WTC11 (cell line): ENCODE measurements around the gene ANKDD1B.

ENCODE experiments used
- ATF1 ChIP-seq: sonication (generic); formaldehyde crosslinking; IDR thresholded peaks from 2 replicates; pipeline ENCODE4 v1.8.1; 2023; ENCODE audit warnings: mild to moderate bottlenecking, moderate library complexity, missing genetic modification reagents
- SP1 ChIP-seq: sonication (generic); formaldehyde crosslinking; conservative IDR thresholded peaks from 2 replicates; pipeline ENCODE4 v1.8.1; 2022; ENCODE audit warnings: missing genetic modification reagents
- TEAD4 ChIP-seq: sonication (generic); formaldehyde crosslinking; IDR thresholded peaks from 2 replicates; pipeline ENCODE4 v1.8.0; 2022; ENCODE audit warnings: mild to moderate bottlenecking, missing genetic modification reagents
- TF ChIP-seq, protein P1 (sequence below): fragments of 200-600 bp; IDR thresholded peaks from 2 replicates; pipeline ENCODE4 v1.8.0; 2022; ENCODE audit warnings: antibody characterized with exemption

DNA sequence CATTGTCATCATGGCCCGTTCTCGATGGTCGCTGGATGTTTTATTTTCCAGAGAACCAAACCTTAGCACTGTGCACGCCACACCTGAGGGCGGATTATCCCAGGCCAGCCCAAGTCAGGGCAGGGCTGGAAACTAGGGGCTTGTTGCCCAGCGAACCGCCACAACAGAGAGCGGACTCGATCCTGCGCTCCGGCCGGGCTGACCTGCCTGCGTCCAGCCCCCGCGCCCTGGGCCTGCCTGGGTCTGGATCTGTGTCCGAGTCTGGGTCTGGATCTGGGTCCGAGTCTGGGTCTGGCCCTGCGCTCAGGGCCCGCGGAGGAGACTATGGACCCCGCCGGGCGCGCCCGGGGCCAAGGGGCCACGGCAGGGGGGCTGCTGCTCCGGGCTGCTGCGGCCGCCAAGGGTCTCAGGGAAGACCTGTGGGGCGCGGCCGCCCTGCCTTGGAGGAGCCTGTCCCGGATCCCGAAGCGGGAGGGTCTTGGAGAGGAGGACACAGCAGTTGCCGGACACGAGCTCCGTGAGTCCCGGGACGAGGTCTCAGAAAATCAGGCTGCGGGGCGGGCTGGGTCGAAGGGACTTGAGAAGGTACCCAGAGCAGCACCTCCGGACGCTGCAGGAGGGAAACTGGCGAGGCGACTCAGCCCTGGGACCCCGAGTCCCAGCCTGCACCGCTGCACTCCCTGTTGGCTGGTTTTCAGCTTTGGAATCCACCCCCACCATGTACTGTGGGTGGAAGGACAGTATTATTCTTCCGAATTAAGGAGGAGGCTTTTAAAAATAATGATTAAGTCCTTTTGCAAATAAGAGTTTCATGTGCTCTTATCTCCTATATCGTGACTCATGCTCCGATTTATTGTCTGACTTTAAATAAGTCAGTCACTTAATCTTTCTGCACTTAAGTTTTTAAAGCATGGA, at the start of gene ANKDD1B:
- TF ChIP-seq, protein P1, sequence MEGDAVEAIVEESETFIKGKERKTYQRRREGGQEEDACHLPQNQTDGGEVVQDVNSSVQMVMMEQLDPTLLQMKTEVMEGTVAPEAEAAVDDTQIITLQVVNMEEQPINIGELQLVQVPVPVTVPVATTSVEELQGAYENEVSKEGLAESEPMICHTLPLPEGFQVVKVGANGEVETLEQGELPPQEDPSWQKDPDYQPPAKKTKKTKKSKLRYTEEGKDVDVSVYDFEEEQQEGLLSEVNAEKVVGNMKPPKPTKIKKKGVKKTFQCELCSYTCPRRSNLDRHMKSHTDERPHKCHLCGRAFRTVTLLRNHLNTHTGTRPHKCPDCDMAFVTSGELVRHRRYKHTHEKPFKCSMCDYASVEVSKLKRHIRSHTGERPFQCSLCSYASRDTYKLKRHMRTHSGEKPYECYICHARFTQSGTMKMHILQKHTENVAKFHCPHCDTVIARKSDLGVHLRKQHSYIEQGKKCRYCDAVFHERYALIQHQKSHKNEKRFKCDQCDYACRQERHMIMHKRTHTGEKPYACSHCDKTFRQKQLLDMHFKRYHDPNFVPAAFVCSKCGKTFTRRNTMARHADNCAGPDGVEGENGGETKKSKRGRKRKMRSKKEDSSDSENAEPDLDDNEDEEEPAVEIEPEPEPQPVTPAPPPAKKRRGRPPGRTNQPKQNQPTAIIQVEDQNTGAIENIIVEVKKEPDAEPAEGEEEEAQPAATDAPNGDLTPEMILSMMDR, result no peak
- TF ChIP-seq ATF1 (CRISPR knock-in tag) (no peak), TEAD4 (CRISPR knock-in tag) (no peak), SP1 (CRISPR knock-in tag) (no peak)
